Stimulated activated CD8-positive, alpha-beta memory T cell treated with anti-CD3 and anti-CD28 coated beads, Interleukin-4, amount 100 ng/mL, for 4 hours (primary cell): ENCODE data around the gene MFSD2B.

Experiments used
- DNase-seq, 2 donors: peaks; one replicate each; pipeline ENCODE4 v3.0.0-alpha.2; 2020; ENCODE audit warnings: low read depth in 2 of 2, low spot score in 1 of 2

The MFSD2B gene

GRCh38 chr2:24050041-24050979 lies 40.4 kb downstream of the MFSD2B start:
- DNase-seq: no peak

GRCh38 chr2:24051833-24052232 lies 41.9 kb downstream of the MFSD2B start:
- DNase-seq: no peak

GRCh38 chr2:24052951-24053350 lies 43.1 kb downstream of the MFSD2B start:
- no peak for DNase-seq

GRCh38 chr2:24054366-24055010 lies 44.6 kb downstream of the MFSD2B start:
- DNase-seq: no peak

- no peak for DNase-seq
Observed at GRCh38 chr2:24055750-24056149, 45.9 kb downstream of the MFSD2B start.

GRCh38 chr2:24058564-24059271 lies 48.8 kb downstream of the MFSD2B start:
- DNase-seq: no peak

GRCh38 chr2:24065341-24065740 lies 55.5 kb downstream of the MFSD2B start:
- no peak for DNase-seq

GRCh38 chr2:24072259-24072658 lies 62.4 kb downstream of the MFSD2B start:
- DNase-seq: no peak

- no peak for DNase-seq
Observed at GRCh38 chr2:24073816-24074215, 63.9 kb downstream of the MFSD2B start.

GRCh38 chr2:24075259-24075658 lies 65.4 kb downstream of the MFSD2B start:
- no peak for DNase-seq
